ENCODE results near the gene SCPEP1. TPM values are rescaled to one million over a fixed set of nuclear protein-coding genes. Genes with fewer than 3 reads are reported as not detected.
"Not testable (repeated sequence)": the region's sequence is repeated elsewhere in the genome, so short reads cannot be mapped to it uniquely, and the experiment has no call there.

The SCPEP1 gene
- total RNA-seq, 1 donor from 2014 or later = 137 TPM

DNA sequence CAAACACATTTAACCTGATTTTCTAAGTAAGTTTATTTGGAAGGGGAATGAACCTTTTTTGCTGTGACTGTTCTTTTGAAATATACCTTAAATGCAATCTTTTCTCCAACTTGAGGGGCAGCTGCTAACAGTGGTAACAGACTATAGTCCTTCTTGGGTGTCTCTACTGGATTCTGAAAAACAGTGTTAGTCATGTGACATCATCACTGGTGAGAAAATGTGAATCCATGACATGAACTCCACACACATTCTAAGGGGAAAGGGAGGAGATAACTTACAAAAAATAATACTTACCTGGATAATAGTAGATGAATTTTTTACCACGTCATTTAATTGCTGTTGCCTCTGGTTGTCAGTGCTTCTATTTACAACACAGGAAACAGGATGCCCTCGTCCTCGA lies 28.3 kb upstream of the SCPEP1 start:
- Histone ChIP-seq H3K36me3 (ENCODE audit: control insufficient read depth, insufficient read depth, low read length) (peaks cover 9% of the 10 kb centered on the region), H3K4me3 (ENCODE audit: low read depth, low read length) (no peak overlapping the region), H3K27me3 (ENCODE audit: control insufficient read depth, insufficient read depth, low read length) (no peaks in the 10 kb centered on the region)
- FAIRE-seq (no peak), DNase-seq (ENCODE audit: low read depth) (no peak)
- TF ChIP-seq CTCF (IDR thresholded peaks at IDR 0.05; ENCODE audit: insufficient read depth, low read length, severe bottlenecking) = no peak

- no peak for FAIRE-seq
- Histone ChIP-seq H3K27me3 (ENCODE audit: control insufficient read depth, insufficient read depth, low read length) (no peaks in the 10 kb centered on the region), H3K4me3 (ENCODE audit: low read depth, low read length) (no peak overlapping the region), H3K36me3 (ENCODE audit: control insufficient read depth, insufficient read depth, low read length) (peaks cover 2% of the 10 kb centered on the region)
- TF ChIP-seq CTCF (IDR thresholded peaks at IDR 0.05; ENCODE audit: insufficient read depth, low read length, severe bottlenecking) = no peak
- DNase-seq (ENCODE audit: low read depth) = no peak
Measured at GRCh38 chr17:56956992-56957391, 20.9 kb upstream of the SCPEP1 start.

GRCh38 chr17:56960596-56961538 lies 17.1 kb upstream of the SCPEP1 start, which contains the start of gene COIL:
COIL (minus strand) TSS chr17:56961050; CDS start chr17:56961019, 31 bp downstream.
- DNase-seq (ENCODE audit: low read depth) (peak; percentile 81), FAIRE-seq (no peak)
- Histone ChIP-seq H3K4me3 (ENCODE audit: low read depth, low read length) (peak within 1 kb of the TSS; percentile 62), H3K27me3 (ENCODE audit: control insufficient read depth, insufficient read depth, low read length) (no peaks in the 10 kb centered on the region), H3K36me3 (ENCODE audit: control insufficient read depth, insufficient read depth, low read length) (peaks cover 2% of the 10 kb centered on the region)
- TF ChIP-seq CTCF (IDR thresholded peaks at IDR 0.05; ENCODE audit: insufficient read depth, low read length, severe bottlenecking) = peak; percentile 99

- not testable (repeated sequence) for H3K36me3 ChIP-seq (ENCODE audit: control insufficient read depth, insufficient read depth, low read length); FAIRE-seq; H3K27me3 ChIP-seq (ENCODE audit: control insufficient read depth, insufficient read depth, low read length); H3K4me3 ChIP-seq (ENCODE audit: low read depth, low read length); DNase-seq (ENCODE audit: low read depth)
Measured at GRCh38 chr17:56965241-56965640, 12.7 kb upstream of the SCPEP1 start.

- not testable (repeated sequence) for H3K4me3 ChIP-seq (ENCODE audit: low read depth, low read length); H3K27me3 ChIP-seq (ENCODE audit: control insufficient read depth, insufficient read depth, low read length); FAIRE-seq; H3K36me3 ChIP-seq (ENCODE audit: control insufficient read depth, insufficient read depth, low read length); DNase-seq (ENCODE audit: low read depth)
Measured at GRCh38 chr17:56965681-56966080, 12.2 kb upstream of the SCPEP1 start.

GRCh38 chr17:56966338-56966737 lies 11.6 kb upstream of the SCPEP1 start:
- Histone ChIP-seq H3K4me3 (ENCODE audit: low read depth, low read length) (no peak overlapping the region), H3K27me3 (ENCODE audit: control insufficient read depth, insufficient read depth, low read length) (no peaks in the 10 kb centered on the region), H3K36me3 (ENCODE audit: control insufficient read depth, insufficient read depth, low read length) (no peaks in the 10 kb centered on the region)
- TF ChIP-seq CTCF (IDR thresholded peaks at IDR 0.05; ENCODE audit: insufficient read depth, low read length, severe bottlenecking) = no peak
- DNase-seq (ENCODE audit: low read depth) (peak; percentile 29), FAIRE-seq (no peak)

Data from bronchial epithelial cell (primary cell).